ENCODE measurements around the gene SPRED2.

SPRED2 gene

DNA sequence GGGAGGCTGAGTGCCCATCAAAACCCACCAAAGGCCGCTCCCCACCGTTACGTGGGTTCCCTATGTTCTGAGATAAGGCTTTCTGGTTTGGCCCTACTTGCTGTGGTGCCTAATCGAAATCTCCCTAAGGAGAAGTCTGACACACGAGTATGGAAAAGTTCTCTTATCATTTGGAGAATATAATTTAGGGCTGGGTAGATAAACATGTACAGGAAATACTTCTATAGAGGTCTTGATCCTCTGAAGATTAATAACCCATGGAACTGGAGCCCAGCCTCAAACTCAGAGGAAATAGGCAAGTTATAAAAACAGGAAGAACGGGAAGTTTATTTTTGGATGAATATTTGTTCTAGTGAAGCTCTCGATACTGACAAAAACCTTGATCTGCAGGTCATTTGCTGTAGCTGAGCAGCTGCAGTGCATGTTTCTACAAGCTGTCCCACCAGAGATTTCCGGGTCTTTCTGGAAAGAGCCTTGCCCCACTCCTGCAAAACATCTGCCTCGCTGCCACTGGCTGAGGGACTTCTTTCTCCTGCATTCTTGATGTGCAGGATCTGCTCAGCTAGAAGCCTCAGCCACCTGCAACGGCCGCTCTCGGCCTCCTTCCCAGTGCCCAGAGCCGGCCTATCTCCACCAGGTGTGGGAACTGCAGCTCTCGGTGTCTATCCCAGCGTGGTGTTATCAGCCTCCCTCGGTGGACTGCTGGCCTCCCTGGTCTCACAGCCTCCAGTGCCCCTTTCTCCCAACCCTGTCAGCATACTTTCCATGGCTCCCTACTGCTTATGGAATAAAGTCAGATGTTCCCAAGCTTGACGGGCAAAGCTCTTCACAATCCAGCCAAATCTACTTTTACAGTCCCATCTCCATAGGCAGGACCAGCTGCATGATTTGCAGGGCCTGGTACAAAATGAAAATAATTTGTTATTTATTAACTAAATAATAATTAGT, 48.6 kb downstream of the SPRED2 start:
- DNase-seq = no peak

DNA sequence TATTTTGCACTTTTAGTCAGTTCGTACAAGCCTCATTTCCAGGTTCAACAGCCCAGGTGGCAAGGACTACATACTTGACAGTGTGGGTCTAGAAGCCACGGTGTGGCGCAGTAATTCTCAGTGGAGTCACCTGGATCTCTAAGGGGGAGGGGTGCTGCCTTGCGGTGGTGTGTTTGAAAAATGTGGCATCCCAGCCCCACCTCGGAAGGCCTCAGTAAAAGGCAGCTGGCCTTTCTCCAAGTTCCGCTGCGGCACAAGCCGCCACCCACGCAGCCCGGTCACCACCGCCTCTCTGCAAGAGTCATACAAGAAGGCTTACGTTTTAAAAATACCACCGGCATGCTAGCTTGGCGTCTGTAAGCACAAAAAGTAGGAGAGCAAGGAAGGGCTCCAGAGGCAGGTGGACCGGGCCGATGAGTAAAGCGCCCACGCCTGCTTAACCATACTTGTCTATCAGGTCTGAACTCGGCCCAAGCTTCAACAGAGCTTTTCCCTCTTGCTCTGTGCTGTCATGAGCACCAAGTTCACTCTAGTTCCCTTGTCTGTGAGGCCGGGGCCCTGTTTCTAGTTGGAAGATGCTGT, 49.5 kb downstream of the SPRED2 start:
- DNase-seq = no peak

DNA sequence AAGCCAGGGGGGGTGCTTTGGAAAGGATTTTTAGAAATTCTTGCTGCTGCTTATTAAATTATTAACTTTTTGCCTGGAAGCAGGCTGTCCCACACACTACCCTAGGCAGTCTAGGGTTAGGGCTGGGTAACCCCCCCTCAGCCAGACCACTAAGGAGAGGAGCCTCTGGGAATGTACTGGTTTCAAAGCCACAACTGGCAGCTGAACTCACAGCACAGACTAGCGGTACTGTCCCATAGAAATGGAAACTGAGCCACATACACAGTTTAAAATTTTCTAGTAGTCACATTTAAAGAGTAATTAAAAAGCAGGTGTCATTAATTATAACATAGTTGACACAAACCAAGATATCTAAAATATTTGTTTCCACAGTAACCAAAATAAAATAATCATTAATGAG, 50.1 kb downstream of the SPRED2 start:
- no peak for DNase-seq

DNA sequence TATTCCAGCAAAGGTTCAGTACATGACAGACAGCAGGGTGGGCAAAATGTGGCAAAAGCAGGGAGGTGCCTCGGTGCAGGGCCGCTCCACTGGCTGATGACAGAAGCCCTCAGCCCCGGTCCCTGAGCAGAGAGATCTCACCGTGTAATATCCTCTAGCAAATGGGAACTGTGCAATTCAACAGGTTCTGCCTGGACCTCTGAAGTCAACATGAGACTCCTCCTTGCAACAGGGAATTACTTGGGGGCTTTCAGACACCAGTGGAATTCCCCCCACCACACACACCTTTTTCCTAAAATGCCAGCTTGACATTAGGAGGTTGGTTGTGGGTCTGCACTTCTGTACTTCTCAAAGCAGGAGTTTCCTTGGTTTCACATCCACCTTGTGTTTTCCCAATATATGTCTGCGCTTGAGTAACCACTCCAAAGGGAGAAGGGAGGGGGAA, 50.8 kb downstream of the SPRED2 start:
- DNase-seq = no peak

DNA sequence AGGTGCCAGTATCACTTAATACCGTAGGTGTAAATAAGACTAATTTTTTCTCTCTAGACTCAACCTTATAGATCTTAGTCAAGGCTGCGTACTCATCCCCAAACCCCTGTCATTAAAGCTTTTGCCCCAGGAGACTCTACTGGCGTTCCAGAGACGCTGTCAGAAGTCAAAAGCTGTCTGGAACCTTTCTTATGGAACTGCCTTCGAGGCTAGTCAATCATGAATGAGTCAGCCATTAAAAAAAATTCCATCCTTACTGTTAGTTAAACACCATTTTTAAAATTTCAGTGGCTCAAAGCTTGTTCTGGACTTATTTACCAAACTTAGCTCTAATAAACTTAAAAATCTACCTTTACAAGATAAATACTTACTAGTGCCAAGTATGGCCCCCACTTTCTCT, 52.1 kb downstream of the SPRED2 start:
- no peak for DNase-seq

DNA sequence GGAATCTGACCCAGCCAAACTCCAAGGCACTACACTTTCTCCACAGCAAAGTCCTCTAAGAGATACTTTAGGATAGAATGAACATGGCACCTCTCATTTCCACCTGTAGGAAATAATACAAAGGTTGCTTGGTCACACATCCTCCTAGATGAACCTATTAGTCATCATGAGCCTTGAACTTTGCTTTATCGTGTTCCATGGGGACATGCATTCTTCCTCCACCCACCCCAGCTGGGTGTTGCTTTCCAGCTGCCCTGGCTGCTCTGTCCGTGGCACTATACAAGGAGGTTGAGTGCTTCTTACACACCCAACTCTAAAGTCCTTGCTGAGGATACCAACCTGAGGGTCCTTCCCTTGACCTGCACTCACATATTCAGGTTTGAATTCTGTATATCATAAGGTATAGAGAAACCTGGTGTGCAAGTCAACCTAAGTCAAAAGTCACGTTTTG, 52.7 kb downstream of the SPRED2 start:
- DNase-seq = no peak

DNA sequence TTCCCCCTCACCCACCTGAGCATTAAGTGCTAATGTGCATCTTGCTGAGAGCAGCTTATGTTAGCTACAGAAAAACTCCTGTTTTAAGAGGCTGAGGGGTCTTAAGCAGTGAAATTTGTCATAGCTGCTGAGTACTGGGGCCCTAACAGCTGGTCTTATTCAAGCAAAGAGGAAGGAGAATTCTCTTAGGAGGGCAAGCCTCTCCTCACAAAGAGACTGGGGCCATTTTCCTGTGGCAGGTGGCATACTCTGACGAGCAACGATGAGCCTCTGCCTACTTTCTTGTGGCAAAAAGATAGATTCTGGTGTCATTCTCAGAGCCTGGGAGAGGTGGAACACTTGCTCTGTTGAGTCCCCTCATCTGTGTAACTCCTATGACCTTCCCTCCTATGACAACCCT, 53.2 kb downstream of the SPRED2 start:
- DNase-seq = no peak

DNA sequence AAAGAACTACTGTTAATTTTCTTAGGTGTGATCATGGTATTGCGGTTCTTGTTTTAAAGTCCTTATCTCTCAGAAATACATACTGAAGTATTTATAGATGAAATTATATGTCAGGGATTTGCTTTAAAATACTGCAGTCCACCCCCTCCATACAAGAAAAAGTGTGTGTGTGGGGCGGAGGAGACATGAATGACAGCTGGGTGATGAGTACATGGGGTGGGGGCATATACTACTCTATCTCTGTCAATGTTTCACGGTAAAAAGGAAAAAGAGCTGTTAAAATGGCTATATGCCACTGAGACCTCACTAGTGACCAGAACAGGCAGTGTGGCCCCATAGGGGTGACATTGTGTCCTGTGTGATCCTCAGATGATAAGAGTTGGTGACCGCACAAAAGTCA, 54.1 kb downstream of the SPRED2 start:
- DNase-seq = no peak

DNA sequence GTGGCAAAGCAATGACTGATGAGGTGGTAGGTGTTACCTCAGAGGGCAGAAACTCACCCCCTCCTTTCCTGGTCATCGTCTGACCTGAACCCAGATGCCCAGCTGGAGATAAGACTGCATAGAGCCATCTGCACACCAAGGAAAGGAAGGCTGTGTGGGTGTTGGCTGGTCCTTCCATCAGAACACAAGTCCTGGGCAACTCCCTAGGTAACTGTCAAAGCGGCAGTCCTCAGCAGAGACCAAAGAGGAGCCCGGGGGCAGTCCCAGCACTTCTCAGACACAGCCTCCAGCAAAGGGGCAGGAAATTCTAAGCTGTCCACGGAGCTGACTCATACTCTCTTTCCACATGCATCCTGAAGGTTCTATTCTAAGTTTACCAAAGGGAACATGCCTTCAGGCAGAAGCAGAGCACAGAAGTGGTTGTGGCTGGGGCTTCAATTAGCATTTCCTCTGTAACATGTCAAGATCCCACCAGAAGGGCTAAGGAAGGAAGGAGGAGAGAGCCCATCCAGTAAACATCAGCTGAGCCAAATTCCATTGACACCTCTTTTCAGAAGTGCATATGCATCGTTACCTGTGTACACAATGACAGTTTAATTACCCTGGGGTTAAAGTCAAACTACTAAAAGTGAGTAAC, 54.7 kb downstream of the SPRED2 start:
- DNase-seq = no peak

DNA sequence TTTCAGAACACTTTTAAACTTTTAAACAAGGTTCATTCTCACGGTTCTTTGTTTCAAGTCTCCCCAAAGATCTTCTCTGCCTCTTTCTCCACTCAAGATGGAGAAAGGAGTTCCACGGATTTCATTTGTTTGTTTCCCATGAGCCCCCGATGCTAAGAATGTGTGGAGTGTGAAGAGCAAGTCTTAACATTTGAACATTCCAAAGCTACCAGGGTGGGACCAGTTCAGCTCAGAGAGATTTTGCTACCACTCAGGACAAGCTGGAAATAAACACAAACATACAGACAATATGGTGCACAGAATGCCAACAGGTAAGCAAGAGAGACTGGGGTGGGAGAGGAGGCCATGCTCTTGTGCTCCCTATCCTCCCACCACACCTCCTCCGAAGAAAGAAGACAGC, 56.7 kb downstream of the SPRED2 start:
- DNase-seq = no peak

DNA sequence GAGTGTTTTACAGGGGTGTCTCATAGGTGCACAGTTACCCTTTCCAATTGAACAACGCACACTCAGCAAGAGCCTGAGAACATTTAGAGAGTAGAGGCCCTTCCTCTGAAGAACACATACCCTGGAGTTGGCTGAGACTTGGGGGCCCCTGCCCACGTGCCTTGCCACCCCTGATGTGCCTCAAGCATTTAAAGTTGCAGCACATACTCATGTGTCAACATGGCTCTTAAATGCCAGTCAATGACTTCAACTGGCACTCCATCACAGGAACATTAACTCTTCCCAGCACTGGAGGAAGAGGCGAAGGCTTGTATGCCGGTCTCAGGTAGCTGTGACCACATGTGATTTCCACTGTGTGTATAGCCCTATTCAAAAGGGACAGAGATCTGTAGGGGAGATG, 57.4 kb downstream of the SPRED2 start:
- DNase-seq = no peak

DNA sequence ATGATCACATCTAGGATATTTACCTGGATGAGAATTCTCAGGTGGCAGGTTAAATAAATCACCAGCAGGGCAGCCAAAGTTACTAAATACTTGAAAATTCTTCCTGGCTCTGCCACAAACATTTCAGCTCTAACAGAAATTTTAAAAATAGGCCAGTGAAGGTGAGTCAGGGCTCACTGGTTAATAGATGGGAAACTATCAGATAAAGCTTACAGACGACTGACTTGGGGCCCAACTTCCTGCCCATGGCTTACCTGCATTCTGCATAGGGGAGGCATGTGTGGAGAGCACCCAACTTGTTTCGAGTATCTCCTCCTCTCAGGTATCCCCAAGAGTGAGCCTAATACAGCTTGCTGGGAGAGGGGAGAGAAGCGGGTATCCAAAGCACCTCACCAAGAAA, 57.8 kb downstream of the SPRED2 start:
- DNase-seq = no peak

DNA sequence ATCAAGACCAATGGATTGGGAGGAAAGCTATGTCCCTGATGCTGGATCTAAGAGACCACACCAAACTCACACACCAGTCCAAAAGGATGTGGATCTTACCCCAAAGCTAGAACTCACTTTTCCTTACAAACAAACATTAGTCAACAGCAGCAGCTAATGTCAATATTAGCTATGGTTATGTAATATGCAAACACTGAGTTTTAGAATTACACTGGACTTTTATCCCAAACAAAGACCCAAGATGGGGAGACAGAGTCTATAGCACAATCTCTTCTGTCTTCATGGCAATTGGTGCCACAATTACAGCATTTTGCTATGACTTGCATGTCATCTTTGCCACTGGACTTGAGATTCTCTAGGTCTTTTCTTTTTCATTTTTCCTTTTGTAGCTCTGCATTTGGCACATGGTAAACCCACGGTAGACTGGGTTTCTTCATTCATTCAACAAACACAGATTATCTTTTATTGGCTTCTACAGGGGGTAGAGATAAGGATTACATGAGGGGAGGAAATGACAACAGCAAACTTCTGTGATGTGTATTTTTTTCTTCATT, 59.0 kb downstream of the SPRED2 start:
- no peak for DNase-seq

DNA sequence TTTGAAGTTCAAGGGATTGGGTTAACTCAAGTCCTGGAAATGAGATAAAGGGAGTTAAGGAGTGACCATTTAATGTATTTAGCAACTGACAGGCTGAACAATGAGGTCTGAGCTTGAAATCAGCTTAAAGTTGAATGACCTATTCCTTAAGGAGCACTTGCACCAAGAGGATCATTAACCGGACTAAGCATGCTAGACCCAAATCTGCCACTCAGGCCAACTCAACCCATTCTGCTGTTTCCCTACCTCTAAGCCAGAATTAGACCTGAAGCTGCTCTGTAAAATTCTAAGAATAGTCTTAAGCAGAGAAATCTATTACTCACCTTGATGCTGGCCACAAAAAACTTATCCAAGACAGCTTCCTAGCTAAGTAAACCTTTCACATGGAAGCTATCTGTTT, 59.8 kb downstream of the SPRED2 start:
- no peak for DNase-seq

DNA sequence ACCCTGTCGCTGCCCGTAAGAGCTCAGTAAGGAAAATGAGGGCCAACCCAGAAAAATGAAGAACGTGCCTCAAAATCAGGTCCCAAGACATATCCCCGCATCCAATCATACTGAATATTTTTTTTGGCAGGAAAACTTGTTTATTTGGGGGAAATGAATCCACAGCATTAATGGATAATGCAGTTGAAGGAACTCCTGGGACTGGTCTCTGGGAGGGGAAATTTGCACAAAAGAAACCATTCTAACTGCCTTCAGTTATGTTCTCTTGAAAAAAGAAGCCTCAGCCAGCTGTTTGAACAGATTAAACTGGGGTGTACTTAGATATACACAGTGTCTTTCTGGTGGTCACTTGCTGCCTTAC, 61.3 kb downstream of the SPRED2 start:
- DNase-seq = no peak

DNA sequence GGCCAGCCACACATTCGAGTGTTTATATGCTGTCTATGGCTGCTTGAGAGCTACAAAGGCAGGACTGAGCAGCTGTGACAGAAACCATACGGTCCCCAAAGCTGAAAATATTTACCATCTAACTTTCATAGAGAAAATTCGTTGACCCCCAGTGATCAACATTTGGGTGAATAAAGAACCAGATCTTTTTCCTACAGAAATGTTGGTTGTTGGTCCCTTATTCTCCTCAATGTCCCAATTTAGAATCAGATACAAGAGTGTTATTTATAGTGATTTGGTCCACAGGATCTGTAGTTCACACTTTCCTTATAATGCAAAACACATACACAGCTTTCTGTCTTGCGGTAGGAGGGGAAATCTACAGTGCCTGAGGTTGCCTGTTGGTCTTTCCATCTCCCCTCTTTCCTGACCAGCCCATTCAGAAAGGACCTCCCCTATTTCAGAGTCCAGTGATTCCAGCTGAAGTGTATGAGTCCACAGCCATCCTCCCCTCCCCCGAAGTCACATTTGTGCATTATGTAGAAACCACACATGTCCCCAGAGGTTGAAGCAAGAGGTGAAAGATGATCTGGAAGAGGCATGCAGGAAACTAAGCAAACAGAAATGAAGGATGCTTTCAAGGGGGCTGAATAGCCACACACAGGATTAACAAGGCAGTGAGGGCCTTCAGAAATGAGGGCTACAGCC, 61.9 kb downstream of the SPRED2 start:
- DNase-seq = no peak

DNA sequence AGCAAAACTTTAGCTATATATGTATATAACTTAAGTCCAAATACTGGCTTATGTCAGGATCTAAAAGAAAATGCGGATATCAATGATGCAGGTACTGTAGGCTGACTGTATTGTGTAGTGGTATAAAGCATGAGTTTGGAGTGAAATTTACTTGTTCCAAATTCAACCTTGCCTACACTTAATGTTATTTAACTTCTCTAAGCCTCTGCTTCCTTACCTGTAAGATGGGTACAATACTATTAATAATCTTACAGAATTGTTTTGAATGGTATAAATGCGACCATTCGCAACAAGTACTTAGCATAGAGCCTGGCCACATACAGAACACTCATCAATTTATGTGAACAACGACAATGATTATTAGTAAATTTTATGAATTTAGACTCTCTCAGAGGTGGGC, 62.4 kb downstream of the SPRED2 start:
- no peak for DNase-seq

DNA sequence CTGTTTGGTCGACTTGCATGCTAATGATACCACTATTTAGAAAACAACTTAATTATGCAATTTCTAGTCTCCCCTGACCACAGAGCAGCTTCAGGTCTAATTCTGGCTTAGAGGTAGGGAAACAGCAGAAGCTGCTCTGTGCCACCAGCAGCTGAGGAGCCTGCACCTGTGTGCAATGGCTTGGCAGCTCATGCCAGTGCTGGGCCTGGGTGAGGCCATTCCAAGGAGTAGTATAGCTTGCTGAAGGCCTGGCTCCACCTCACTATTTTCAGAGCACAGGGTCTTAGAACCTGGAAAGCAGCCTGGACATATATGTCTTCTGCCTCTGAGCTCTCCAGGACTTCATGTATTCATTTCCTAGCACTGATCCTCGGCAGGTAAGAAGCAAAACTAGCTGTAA, 62.8 kb downstream of the SPRED2 start:
- DNase-seq = no peak

DNA sequence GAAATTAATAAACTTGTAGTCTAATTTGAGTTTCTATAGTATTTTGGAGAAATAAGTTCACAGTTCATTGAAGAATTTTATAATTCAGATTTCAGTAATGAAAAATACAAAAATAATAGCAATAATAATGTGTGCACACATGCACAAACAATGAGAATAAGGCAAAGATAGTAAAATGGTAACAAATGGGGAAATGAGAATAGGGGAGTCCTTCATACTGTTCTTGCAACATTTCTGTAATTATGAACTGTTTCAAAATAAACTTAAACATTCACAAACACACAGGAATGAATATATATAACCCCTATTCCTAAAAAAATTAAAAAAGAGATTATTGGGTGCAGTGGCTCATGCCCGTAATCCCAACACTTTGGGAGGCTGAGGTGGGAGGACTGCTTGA, 63.9 kb downstream of the SPRED2 start:
- no peak for DNase-seq

DNA sequence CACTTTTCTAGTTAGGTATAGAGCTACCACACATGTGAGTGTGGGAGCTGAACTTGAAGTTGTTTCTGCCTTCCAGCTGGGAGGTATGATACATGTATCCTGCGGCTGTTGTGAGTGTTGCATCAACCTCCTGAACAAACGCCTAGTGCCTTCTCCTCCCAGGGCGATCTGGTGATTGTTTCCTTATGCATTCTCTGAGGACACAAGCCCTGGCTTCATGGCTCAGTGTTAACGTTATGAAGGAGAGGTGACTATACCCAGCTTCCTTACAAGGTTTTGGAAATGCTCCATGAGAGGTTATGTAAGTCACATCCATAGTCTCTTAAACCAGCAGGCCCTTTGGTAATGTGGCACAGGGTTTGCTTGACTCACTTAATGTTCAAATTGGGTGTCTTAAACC, 64.9 kb downstream of the SPRED2 start:
- no peak for DNase-seq

DNA sequence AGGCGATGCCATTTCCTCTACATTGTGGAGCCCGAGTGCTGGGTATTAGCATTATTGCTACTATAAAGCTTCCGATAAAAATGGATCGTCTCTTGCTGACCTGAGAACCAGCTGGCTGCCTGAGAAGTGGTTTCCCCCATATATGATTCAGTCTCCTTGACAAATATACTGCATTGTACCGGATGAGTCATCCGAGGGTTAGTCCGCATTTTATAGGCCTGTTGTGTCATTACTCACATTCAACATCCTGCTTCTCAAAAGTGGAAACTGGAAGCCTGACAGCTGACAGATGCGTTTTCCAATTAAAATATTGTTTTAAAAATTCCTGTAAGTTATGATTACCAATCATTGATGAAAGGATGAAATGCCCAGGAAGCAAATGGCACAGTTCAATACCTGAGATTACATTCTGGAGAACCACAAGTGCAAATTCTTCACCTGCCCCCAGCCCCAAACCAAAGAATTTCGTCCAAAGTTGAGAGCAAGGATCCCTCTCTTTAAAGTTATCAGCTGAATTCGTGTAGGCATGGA, 65.7 kb downstream of the SPRED2 start:
- DNase-seq = no peak

DNA sequence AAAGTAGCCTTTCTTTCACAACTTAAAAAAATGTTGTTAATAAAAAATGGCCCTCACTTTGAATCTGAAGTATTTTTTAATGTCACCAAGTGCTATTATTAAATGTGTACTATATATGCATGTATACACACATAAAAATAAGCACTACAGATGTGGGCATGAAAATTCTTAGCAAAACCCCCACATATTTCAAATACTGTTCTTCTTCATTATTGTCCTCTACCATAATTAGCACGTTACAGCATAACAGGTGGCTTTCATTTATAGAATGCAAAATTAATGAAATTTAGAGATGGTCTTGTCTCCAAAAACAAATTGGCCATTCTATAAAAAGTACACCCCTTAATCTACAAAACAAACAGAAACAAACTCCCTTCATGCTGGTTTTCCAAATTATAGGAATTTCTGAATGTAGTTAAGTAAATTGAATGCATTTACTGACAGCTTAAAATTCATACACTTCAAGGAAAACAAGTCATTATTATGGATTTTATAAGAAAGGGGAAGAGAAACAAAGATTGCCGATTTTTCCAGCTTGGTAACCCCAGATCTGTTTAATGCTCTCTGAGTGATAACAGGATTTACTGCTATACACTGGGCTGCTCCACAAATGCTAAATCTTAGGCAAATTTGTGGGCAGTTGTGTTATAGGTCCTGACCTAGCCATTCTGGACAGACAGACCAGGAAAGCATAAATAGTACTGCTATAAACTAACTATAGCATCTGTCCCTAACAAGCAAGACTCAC, 67.2 kb downstream of the SPRED2 start:
- DNase-seq = no peak

All from cerebellar nuclear complex (tissue), 1 donor.